GM23338 (cell line): ENCODE results near the gene LDLRAD3. TPM values are rescaled to one million over a fixed set of nuclear protein-coding genes. Genes with fewer than 3 reads are reported as not detected.

Experiments used
- CREB1 ChIP-seq: fragments of 250-450 bp; sonication (Bioruptor Pico); IDR thresholded peaks from 2 replicates; pipeline ENCODE4 v1.5.0; 2020; ENCODE audit warnings: low read depth, mild to moderate bottlenecking, moderate library complexity
- EZH2 ChIP-seq: fragments of 200-600 bp; sonication (generic); IDR thresholded peaks from one replicate; pipeline ENCODE4 v1.8.0; 2017; ENCODE audit warnings: antibody characterized with exemption, mild to moderate bottlenecking, low read depth; ENCODE audit not compliant: unreplicated experiment
- EZH2phosphoT487 ChIP-seq: fragments of 200-600 bp; sonication (generic); IDR thresholded peaks from one replicate; pipeline ENCODE4 v1.8.1; 2018; ENCODE audit warnings: antibody characterized with exemption; ENCODE audit not compliant: unreplicated experiment
- JUNB ChIP-seq: IDR thresholded peaks from one replicate; pipeline ENCODE4 v1.6.1; 2016; ENCODE audit warnings: antibody characterized with exemption; ENCODE audit not compliant: unreplicated experiment
- NANOG ChIP-seq: IDR thresholded peaks from 2 replicates; pipeline ENCODE4 v1.6.1; 2016; ENCODE audit warnings: antibody characterized with exemption, borderline replicate concordance
- POLR2AphosphoS5 ChIP-seq: IDR thresholded peaks from 2 replicates; pipeline ENCODE4 v1.6.1; 2016; ENCODE audit warnings: antibody characterized with exemption, low read depth
- STAT1 ChIP-seq: IDR thresholded peaks from one replicate; pipeline ENCODE4 v1.6.1; 2016; ENCODE audit warnings: antibody characterized with exemption; ENCODE audit not compliant: unreplicated experiment
- ZNF331 ChIP-seq: fragments of 250-450 bp; sonication (Bioruptor Pico); IDR thresholded peaks from 2 replicates; pipeline ENCODE4 v1.5.0; 2020; ENCODE audit warnings: low read depth, mild to moderate bottlenecking, moderate library complexity
- polyA plus RNA-seq: library from polyadenylated mRNA; unstranded; fragments of >200 nt; fragmentation: Nextera tagmentation; extraction: Ambion mirVana; gene quantifications from 2 replicates; pipeline ENCODE4 v1.2.1, GENCODE V29; 2016
- total RNA-seq: library from RNA; depleted of rRNA; stranded (reverse); fragments of >200 nt; shearing (Covaris generic); gene quantifications from 2 replicates; pipeline ENCODE4 v1.2.3, GENCODE V29; 2014
- TF ChIP-seq, protein P1 (sequence below): fragments of 250-450 bp; sonication (Bioruptor Pico); IDR thresholded peaks from 2 replicates; pipeline ENCODE4 v1.5.0; 2020; ENCODE audit warnings: mild to moderate bottlenecking, moderate library complexity
- TF ChIP-seq, protein P2 (sequence below), 2 experiments: fragments of 200-600 bp in 1 of 2; sonication (generic) in 1 of 2; conservative IDR thresholded peaks; 2 replicates each; pipeline versions ENCODE4 v1.5.1 to v1.6.1; 2016 to 2017; ENCODE audit warnings: antibody characterized with exemption in 2 of 2, low read depth in 2 of 2, mild to moderate bottlenecking in 2 of 2, moderate library complexity in 1 of 2

LDLRAD3 gene
- total and polyA plus RNA-seq, 2 experiments from 2014 or later: 8.5 to 19.4 TPM

DNA sequence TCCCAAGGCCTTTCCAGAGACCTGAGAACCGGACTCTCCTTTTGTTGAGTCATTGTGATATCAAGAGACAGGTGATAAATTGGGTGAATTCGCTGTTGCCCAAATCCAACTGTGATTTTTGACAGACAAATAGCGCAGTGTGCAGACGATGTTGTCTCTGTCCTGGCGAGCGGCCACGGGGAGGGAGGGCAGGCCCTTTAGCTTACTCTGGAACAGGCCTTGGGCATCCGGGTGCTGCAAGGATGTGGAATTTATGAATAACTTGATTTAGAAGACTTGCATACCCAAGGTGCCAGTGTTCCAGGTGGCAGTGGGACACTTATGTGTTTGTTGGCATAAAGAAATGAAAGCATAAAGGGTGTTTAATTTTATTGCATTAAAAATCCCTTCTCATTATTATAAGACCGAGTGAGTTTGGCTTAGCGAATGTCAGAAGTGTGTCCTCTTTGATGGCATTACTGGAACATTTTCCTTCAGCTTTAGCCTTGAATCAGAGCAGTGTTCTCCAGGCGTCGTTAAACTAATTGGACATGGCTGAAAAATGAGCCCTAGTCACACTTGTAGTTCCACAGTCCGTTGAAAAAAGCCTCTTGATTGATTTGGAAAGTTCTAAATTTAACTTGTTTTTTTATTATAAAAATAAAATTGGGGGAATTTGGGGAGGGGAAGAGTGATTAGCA is 9.4 kb downstream of the LDLRAD3 start (continued):
- TF ChIP-seq, protein P1, sequence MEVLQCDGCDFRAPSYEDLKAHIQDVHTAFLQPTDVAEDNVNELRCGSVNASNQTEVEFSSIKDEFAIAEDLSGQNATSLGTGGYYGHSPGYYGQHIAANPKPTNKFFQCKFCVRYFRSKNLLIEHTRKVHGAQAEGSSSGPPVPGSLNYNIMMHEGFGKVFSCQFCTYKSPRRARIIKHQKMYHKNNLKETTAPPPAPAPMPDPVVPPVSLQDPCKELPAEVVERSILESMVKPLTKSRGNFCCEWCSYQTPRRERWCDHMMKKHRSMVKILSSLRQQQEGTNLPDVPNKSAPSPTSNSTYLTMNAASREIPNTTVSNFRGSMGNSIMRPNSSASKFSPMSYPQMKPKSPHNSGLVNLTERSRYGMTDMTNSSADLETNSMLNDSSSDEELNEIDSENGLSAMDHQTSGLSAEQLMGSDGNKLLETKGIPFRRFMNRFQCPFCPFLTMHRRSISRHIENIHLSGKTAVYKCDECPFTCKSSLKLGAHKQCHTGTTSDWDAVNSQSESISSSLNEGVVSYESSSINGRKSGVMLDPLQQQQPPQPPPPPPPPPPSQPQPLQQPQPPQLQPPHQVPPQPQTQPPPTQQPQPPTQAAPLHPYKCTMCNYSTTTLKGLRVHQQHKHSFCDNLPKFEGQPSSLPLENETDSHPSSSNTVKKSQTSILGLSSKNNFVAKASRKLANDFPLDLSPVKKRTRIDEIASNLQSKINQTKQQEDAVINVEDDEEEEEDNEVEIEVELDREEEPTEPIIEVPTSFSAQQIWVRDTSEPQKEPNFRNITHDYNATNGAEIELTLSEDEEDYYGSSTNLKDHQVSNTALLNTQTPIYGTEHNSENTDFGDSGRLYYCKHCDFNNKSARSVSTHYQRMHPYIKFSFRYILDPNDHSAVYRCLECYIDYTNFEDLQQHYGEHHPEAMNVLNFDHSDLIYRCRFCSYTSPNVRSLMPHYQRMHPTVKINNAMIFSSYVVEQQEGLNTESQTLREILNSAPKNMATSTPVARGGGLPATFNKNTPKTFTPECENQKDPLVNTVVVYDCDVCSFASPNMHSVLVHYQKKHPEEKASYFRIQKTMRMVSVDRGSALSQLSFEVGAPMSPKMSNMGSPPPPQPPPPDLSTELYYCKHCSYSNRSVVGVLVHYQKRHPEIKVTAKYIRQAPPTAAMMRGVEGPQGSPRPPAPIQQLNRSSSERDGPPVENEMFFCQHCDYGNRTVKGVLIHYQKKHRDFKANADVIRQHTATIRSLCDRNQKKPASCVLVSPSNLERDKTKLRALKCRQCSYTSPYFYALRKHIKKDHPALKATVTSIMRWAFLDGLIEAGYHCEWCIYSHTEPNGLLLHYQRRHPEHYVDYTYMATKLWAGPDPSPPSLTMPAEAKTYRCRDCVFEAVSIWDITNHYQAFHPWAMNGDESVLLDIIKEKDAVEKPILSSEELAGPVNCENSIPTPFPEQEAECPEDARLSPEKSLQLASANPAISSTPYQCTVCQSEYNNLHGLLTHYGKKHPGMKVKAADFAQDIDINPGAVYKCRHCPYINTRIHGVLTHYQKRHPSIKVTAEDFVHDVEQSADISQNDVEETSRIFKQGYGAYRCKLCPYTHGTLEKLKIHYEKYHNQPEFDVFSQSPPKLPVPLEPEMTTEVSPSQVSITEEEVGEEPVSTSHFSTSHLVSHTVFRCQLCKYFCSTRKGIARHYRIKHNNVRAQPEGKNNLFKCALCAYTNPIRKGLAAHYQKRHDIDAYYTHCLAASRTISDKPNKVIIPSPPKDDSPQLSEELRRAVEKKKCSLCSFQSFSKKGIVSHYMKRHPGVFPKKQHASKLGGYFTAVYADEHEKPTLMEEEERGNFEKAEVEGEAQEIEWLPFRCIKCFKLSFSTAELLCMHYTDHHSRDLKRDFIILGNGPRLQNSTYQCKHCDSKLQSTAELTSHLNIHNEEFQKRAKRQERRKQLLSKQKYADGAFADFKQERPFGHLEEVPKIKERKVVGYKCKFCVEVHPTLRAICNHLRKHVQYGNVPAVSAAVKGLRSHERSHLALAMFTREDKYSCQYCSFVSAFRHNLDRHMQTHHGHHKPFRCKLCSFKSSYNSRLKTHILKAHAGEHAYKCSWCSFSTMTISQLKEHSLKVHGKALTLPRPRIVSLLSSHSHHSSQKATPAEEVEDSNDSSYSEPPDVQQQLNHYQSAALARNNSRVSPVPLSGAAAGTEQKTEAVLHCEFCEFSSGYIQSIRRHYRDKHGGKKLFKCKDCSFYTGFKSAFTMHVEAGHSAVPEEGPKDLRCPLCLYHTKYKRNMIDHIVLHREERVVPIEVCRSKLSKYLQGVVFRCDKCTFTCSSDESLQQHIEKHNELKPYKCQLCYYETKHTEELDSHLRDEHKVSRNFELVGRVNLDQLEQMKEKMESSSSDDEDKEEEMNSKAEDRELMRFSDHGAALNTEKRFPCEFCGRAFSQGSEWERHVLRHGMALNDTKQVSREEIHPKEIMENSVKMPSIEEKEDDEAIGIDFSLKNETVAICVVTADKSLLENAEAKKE (CRISPR knock-in tag): no peak
- no peak for TF ChIP-seq STAT1
- no peak for TF ChIP-seq ZNF331 (CRISPR knock-in tag)
- TF ChIP-seq JUNB: no peak
- TF ChIP-seq, protein P2, sequence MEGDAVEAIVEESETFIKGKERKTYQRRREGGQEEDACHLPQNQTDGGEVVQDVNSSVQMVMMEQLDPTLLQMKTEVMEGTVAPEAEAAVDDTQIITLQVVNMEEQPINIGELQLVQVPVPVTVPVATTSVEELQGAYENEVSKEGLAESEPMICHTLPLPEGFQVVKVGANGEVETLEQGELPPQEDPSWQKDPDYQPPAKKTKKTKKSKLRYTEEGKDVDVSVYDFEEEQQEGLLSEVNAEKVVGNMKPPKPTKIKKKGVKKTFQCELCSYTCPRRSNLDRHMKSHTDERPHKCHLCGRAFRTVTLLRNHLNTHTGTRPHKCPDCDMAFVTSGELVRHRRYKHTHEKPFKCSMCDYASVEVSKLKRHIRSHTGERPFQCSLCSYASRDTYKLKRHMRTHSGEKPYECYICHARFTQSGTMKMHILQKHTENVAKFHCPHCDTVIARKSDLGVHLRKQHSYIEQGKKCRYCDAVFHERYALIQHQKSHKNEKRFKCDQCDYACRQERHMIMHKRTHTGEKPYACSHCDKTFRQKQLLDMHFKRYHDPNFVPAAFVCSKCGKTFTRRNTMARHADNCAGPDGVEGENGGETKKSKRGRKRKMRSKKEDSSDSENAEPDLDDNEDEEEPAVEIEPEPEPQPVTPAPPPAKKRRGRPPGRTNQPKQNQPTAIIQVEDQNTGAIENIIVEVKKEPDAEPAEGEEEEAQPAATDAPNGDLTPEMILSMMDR (conservative IDR thresholded peaks at IDR 0.05; ENCODE audit: low read depth in 2 of 2): no peak
- TF ChIP-seq CREB1 (CRISPR knock-in tag): no peak
- no peak for TF ChIP-seq EZH2phosphoT487
- no peak for TF ChIP-seq EZH2
- no peak for TF ChIP-seq POLR2AphosphoS5
- TF ChIP-seq NANOG: no peak
